HCT116 (cell line): ENCODE measurements around the gene TRMU. TPM values are rescaled to one million over a fixed set of nuclear protein-coding genes. Genes with fewer than 3 reads are reported as not detected.

Source experiments
- ATAC-seq: fragments of 200-7000 bp; cut with Tn5 transposase; 2 replicates; pipeline ENCODE4 v1.9.1; 2020; ENCODE audit warnings: mild to moderate bottlenecking, moderate library complexity
- BruUV-seq: library from RNA; stranded (reverse); fragments of 400-500 nt; replicated peaks from 2 replicates; lab custom pipeline; 2021; lab: Mats Ljungman, UMichigan
- CTCF ChIA-PET: fragments of 300-600 bp; sonication (Branson Sonifier 250); formaldehyde crosslinking; loops from one replicate; lab custom pipeline; 2021; ENCODE audit warnings: antibody characterized with exemption; lab: Charles Lee
- POLR2A ChIA-PET: fragments of 300-600, 350-600 bp; sonication (Branson Sonifier 250); formaldehyde crosslinking; loops from one replicate; lab custom pipeline; 2021; ENCODE audit warnings: antibody characterized with exemption; lab: Charles Lee
- RAD21 ChIA-PET, 2 experiments: fragments of 300-600 bp; sonication (Branson Sonifier 250); formaldehyde crosslinking; loops; one replicate each; lab custom pipeline; 2023; ENCODE audit warnings: low total read pairs in 2 of 2; ENCODE audit not compliant: uncharacterized antibody in 2 of 2, unreplicated experiment in 2 of 2, low non-redundant PET in 1 of 2; lab: Charles Lee
- DNase-seq: peaks from one replicate; pipeline ENCODE4 v3.0.0-alpha.2; 2010; ENCODE audit warnings: low read depth, low spot score
- H2AFZ ChIP-seq: fragments of 200-600 bp; shearing (Covaris generic), sonication (generic); 2 replicates; pipeline ENCODE4 v1.6.1; 2017; ENCODE audit warnings: low read depth, mixed run types, mixed read lengths, antibody characterized with exemption, low read length; ENCODE audit not compliant: poor library complexity, severe bottlenecking
- H3K27ac ChIP-seq: 2 replicates; pipeline ENCODE4 v1.5.1; 2012; ENCODE audit warnings: low read depth, low read length
- H3K27me3 ChIP-seq: fragments of 200-600 bp; sonication (generic); 2 replicates; pipeline ENCODE4 v1.6.1; 2016; ENCODE audit warnings: mixed run types, low read length, mixed read lengths; ENCODE audit not compliant: insufficient read depth
- H3K36me3 ChIP-seq, 2 experiments: fragments of 200-500 bp in 1 of 2; fragments of 200-600 bp in 1 of 2; sonication (Bioruptor generic) in 1 of 2; sonication (generic) in 1 of 2; 2 replicates each; pipeline versions ENCODE4 v1.5.1 to v1.6.1; 2014 to 2016; ENCODE audit warnings: low read length in 2 of 2, inconsistent platforms in 1 of 2, mixed read lengths in 1 of 2, mixed run types in 1 of 2; ENCODE audit not compliant: insufficient read depth in 2 of 2, control insufficient read depth in 1 of 2
- H3K4me1 ChIP-seq, 2 experiments: fragments of 200-600 bp in 1 of 2; sonication (generic) in 1 of 2; 2 replicates each; pipeline versions ENCODE4 v1.5.1 to v1.6.1; 2012 to 2017; ENCODE audit warnings: low read length in 2 of 2, inconsistent platforms in 1 of 2, mild to moderate bottlenecking in 1 of 2, mixed read lengths in 1 of 2, mixed run types in 1 of 2, moderate library complexity in 1 of 2; ENCODE audit not compliant: insufficient read depth in 2 of 2, control insufficient read depth in 1 of 2
- H3K4me2 ChIP-seq: fragments of 200-600 bp; sonication (generic); 2 replicates; pipeline ENCODE4 v1.6.1; 2017; ENCODE audit warnings: mixed run types, low read length, mixed read lengths
- H3K4me3 ChIP-seq, 2 experiments: fragments of 200-600 bp in 1 of 2; sonication (generic) in 1 of 2; replicated peaks in 1 of 2; 2 replicates each; pipeline ENCODE4 v1.5.1; 2011 to 2016; ENCODE audit warnings: low read length in 2 of 2, control low read depth in 1 of 2, low read depth in 1 of 2, mild to moderate bottlenecking in 1 of 2, mixed read lengths in 1 of 2, mixed run types in 1 of 2
- H3K79me2 ChIP-seq: fragments of 200-600 bp; sonication (generic); 2 replicates; pipeline ENCODE4 v1.6.1; 2017; ENCODE audit warnings: mild to moderate bottlenecking, mixed run types, low read length, moderate library complexity, mixed read lengths; ENCODE audit not compliant: insufficient read depth
- H3K9ac ChIP-seq: fragments of 200-600 bp; sonication (generic); 2 replicates; pipeline ENCODE4 v1.6.1; 2016; ENCODE audit warnings: low read length, mixed read lengths
- H3K9me2 ChIP-seq: fragments of 200-600 bp; sonication (generic), shearing (Covaris generic); 2 replicates; pipeline ENCODE4 v1.6.1; 2017; ENCODE audit warnings: mixed run types, mild to moderate bottlenecking, moderate library complexity; ENCODE audit not compliant: insufficient read depth
- H3K9me3 ChIP-seq, 2 experiments: fragments of 200-500 bp in 1 of 2; fragments of 200-600 bp in 1 of 2; sonication (Bioruptor generic) in 1 of 2; sonication (generic) in 1 of 2; 2 replicates each; pipeline ENCODE4 v1.6.1; 2014 to 2017; ENCODE audit warnings: low read length in 2 of 2, mixed read lengths in 2 of 2, inconsistent platforms in 1 of 2, low read depth in 1 of 2, mild to moderate bottlenecking in 1 of 2, mixed run types in 1 of 2, moderate library complexity in 1 of 2; ENCODE audit not compliant: control insufficient read depth in 1 of 2, insufficient read depth in 1 of 2
- H4K20me1 ChIP-seq: fragments of 200-600 bp; sonication (generic), shearing (Covaris generic); 2 replicates; pipeline ENCODE4 v1.6.1; 2017; ENCODE audit warnings: mixed run types, mild to moderate bottlenecking, moderate library complexity; ENCODE audit not compliant: insufficient read depth
- CBX3 ChIP-seq: IDR thresholded peaks from 2 replicates; pipeline ENCODE4 v1.6.1; 2012; ENCODE audit warnings: low read depth
- EZH2 ChIP-seq: fragments of 200-600 bp; sonication (generic); IDR thresholded peaks from 2 replicates; pipeline ENCODE4 v1.6.1; 2017; ENCODE audit warnings: antibody characterized with exemption, mixed run types
- FOSL1 ChIP-seq: IDR thresholded peaks from 2 replicates; pipeline ENCODE4 v1.6.1; 2012; ENCODE audit warnings: low read depth
- MAX ChIP-seq: IDR thresholded peaks from 2 replicates; pipeline ENCODE4 v1.6.1; 2012
- POLR2A ChIP-seq: IDR thresholded peaks from 2 replicates; pipeline ENCODE4 v1.7.0; 2011; ENCODE audit warnings: borderline replicate concordance; ENCODE audit not compliant: insufficient read depth, insufficient read length; ENCODE audit errors: extremely low read depth
- RAD21 ChIP-seq: IDR thresholded peaks from 2 replicates; pipeline ENCODE4 v1.6.1; 2012; ENCODE audit warnings: low read depth, mild to moderate bottlenecking
- SIN3A ChIP-seq: IDR thresholded peaks from 2 replicates; pipeline ENCODE4 v1.6.1; 2012; ENCODE audit warnings: low read depth
- TCF7L2 ChIP-seq: IDR thresholded peaks from 2 replicates; pipeline ENCODE4 v1.7.0; 2011; ENCODE audit warnings: borderline replicate concordance, inconsistent platforms; ENCODE audit not compliant: insufficient read depth, insufficient read length; ENCODE audit errors: extremely low read depth
- YY1 ChIP-seq: IDR thresholded peaks from 2 replicates; pipeline ENCODE4 v1.6.1; 2011; ENCODE audit warnings: low read length, low read depth, moderate library complexity, mild to moderate bottlenecking; ENCODE audit not compliant: insufficient replicate concordance; ENCODE audit errors: extremely low read depth
- ZFX ChIP-seq: fragments of 450-650 bp; IDR thresholded peaks from 2 replicates; pipeline ENCODE4 v1.6.1; 2017
- ZNF274 ChIP-seq: fragments of 200-500 bp; sonication (Bioruptor generic); IDR thresholded peaks from 2 replicates; pipeline ENCODE4 v1.6.1; 2014; ENCODE audit warnings: mild to moderate bottlenecking, low read depth, low read length, inconsistent platforms
- intact Hi-C: fragments of 100-400 bp; cut with micrococcal nuclease; formaldehyde crosslinking; loops from 2 replicates; pipeline ENCODE4 v1.10.0; 2022
- total RNA-seq: library from RNA; stranded (reverse); gene quantifications from one replicate; pipeline ENCODE4 v1.2.1, GENCODE V29; 2021; ENCODE audit not compliant: unreplicated experiment
- TF ChIP-seq, protein P1 (sequence below), 3 experiments: fragments of 200-600 bp in 1 of 3; sonication (generic) in 1 of 3; IDR thresholded peaks in 2 of 3; conservative IDR thresholded peaks in 1 of 3; 2 replicates each; pipeline ENCODE4 v1.5.1; 2012 to 2017; ENCODE audit warnings: low read depth in 2 of 3, low read length in 2 of 3, antibody characterized with exemption in 1 of 3, borderline replicate concordance in 1 of 3, control low read depth in 1 of 3, mild to moderate bottlenecking in 1 of 3, mixed read lengths in 1 of 3, mixed run types in 1 of 3, moderate library complexity in 1 of 3; ENCODE audit not compliant: insufficient read depth in 1 of 3

TRMU gene
- total RNA-seq, 1 experiment from 2014 or later = 65.4 TPM

- no peaks in the 10 kb centered on the region for H4K20me1 ChIP-seq
- no peak for DNase-seq
- no peak overlapping the region for H2AFZ ChIP-seq
- H3K79me2 ChIP-seq = peaks cover 11% of the 10 kb centered on the region
- ATAC-seq = no peak
- H3K9me2 ChIP-seq = no peaks in the 10 kb centered on the region
- H3K4me3 ChIP-seq = no peak overlapping the region
- H3K9me3 ChIP-seq = no peaks in the 10 kb centered on the region
- ChIA-PET RAD21 (no interaction called here), POLR2A (no interaction called here), CTCF (no interaction called here)
- no peak for TF ChIP-seq MAX
- TF ChIP-seq FOSL1 = no peak
- no peak for TF ChIP-seq EZH2
- no peak for TF ChIP-seq TCF7L2
- TF ChIP-seq RAD21 = no peak
- no peak for TF ChIP-seq ZFX
- TF ChIP-seq YY1 = no peak
- TF ChIP-seq SIN3A = no peak
- TF ChIP-seq CBX3 = no peak
- no peak for TF ChIP-seq ZNF274
- TF ChIP-seq, protein P1, sequence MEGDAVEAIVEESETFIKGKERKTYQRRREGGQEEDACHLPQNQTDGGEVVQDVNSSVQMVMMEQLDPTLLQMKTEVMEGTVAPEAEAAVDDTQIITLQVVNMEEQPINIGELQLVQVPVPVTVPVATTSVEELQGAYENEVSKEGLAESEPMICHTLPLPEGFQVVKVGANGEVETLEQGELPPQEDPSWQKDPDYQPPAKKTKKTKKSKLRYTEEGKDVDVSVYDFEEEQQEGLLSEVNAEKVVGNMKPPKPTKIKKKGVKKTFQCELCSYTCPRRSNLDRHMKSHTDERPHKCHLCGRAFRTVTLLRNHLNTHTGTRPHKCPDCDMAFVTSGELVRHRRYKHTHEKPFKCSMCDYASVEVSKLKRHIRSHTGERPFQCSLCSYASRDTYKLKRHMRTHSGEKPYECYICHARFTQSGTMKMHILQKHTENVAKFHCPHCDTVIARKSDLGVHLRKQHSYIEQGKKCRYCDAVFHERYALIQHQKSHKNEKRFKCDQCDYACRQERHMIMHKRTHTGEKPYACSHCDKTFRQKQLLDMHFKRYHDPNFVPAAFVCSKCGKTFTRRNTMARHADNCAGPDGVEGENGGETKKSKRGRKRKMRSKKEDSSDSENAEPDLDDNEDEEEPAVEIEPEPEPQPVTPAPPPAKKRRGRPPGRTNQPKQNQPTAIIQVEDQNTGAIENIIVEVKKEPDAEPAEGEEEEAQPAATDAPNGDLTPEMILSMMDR (IDR thresholded peaks at IDR 0.05 in 2 of 3, conservative IDR thresholded peaks at IDR 0.05 in 1 of 3; ENCODE audit: borderline replicate concordance in 1 of 3, insufficient read depth in 1 of 3, low read depth in 2 of 3, low read length in 2 of 3) = no peak
- TF ChIP-seq POLR2A = no peak
- no peaks in the 10 kb centered on the region for H3K27me3 ChIP-seq
- BruUV-seq = no TSS peak
- H3K27ac ChIP-seq = no peak overlapping the region
- intact Hi-C loops = no loop called here
- H3K4me2 ChIP-seq = no peak overlapping the region
- peaks cover 9 to 17% of the 10 kb centered on the region in 2 experiments; a peak in 3 of 4 replicates for H3K4me1 ChIP-seq
- peaks cover 6 to 10% of the 10 kb centered on the region in 2 experiments; a peak in 2 of 4 replicates for H3K36me3 ChIP-seq
- H3K9ac ChIP-seq = no peak overlapping the region
These were observed 42.8 kb upstream of the TRMU start for GRCh38 chr22:46292732-46293131.
